Midbrain (tissue), 1 donor: ENCODE data around the gene PBX1.

Experiments
- DNase-seq: peaks from one replicate; lab custom pipeline; 2025; lab: John Stamatoyannopoulos, UW

PBX1 gene

DNA sequence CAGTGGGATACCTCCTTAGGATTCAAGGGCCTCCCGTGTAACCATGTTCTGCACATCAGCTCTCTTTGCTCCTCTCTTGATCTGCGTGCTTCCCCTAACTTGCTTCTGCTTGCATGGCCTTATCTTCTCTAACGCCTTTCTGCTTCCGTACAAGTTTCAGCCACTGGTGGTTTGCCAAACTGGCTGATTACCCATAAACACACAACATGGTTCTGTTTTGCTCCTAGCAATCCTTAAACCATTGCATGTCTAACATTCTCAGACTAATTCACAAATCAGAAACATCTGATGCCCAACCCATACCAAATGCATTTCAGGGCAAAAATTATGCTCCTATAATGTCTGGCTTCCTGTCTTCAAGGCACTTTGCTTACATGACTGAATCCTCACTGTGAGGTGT is 166.4 kb downstream of the PBX1 start:
- DNase-seq, result no peak

DNA sequence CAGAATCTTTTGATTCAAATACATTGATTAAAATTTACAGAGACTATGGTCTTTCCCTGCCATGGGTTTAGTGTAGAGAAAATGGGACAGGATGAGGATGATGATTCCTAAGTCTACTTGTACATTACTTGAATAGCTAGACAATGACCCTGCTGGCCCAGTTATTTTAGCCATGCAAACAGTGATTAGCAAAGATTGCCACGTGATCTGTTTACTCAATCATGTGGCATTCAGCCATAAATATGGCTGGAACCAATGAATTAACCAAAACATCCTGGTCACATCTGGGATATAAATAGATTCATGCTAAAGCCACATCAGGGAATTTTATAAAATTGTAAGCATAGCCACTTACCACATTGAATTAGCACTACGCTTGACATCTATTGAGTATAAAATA is 167.3 kb downstream of the PBX1 start:
- DNase-seq, result no peak

DNA sequence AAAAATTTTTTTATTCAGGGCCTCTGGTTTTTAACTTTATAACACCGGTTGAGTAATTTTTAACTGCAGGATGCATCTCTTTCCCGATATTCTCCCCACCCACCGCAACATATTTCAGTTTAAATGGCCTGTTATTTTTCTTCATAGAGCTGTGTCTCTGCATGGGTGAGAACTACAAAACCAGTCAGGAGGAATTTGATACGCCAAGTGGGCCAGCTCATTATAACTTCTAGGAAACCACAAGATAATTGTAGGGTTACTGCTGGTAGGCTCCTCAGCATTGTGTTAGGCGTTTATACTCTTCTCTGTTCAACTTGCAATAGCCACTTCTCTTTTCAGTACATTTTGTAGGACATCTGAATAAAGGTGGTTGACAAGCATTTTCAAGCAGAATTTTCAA is 169.7 kb downstream of the PBX1 start:
- DNase-seq, result no peak

DNA sequence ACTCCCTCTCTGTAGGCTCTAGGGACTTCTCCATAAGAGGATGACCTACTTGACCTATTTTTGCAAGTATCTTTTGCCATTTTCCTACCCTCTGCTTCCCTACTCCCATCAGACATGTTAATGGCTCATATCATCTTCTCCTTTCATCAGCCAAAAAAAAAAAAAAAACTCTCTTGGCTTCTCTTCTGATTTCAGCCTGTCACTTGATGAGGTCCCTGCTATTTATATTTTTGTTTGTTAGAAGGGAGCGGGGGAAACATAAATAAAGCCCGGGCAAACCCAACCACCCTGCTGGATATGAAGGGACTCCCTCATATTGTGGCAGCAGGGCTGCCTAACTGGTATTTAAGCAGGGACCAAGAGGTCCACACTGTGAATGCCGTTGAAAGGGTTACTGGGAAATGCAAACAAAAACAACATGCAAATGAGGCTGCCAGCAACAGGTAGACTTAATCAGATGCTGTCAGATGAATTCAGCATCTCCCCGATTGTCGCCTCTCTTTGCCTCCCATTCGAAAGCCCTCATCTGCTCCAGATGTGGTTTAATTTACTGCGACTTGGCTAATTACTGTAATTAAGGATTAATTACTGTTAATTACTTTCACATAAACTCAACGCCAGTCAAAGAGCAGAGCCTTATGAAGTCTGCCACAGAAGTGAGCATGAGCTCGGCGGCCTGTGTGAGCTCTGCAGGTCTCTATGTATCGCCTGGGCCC is 172.3 kb downstream of the PBX1 start:
- no peak for DNase-seq

DNA sequence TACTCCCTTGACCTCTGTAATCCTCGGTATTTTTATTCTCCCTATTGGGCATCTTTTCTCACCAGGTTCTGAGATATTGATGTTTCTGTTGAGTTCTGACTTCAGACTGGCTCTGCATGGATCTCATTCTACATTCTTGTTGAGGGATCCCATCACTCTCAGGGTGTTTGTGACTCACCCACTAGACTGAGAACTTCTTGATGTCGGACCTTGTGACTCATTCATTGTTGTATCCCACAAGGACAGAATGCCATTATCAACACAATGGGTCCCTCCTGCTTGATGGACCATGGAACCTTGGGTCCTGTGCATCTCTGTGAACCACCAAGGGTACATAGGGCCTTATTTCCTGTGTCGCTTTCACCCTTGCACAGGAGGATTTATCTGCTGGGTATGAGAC is 174.1 kb downstream of the PBX1 start:
- no peak for DNase-seq

DNA sequence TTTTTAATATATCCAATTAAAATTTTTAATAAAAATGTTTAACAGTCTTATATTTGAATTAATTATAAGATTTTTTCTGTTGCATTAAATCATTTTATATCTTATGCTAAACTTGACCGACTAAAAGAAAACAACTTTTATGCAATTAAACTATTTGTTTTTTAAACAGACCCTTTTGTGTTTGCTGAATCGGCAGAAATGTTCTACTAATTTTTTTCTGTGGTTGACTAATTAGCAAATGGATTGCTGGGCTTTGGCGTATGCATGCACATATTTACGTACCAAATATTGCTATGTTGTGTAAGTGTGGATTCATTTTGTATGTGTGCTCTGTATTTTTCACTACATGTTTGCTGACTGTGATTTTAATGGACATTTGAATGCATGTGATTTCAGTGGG is 174.8 kb downstream of the PBX1 start:
- no peak for DNase-seq

DNA sequence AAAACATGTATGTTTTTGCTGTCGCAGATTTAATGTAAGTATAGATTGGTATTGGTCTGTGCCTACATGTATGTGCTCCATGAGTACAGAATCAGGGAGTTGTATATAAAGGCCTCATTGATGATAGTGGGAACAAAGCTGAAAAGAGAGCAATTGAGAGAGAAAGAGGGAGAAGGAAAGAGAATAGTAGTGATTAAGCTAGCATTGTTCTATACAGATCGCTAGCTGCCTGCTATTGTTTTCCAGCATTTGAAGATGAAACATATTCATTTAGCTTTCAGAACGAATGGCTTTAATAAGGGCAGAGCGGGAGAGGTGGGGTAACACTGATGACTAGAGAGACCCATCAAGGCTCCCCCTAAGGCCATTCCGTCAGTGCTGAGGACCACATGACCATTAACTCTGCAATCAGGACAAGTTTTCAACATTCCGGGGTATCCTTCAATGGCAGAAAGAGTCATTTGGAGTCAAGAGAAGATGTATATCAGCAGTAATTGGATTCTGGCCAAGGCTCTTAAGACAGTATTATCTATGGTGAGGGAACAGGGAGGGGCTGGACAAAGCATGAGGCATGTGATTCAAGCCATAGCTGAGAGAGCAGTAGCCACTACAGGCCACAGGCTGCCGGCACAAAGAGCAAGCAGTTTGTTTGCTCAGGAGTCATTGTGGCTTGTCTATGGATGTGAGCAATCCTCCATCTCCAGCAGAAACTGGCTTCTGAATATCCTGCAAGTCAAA is 176.5 kb downstream of the PBX1 start:
- DNase-seq, result peak; percentile 65

DNA sequence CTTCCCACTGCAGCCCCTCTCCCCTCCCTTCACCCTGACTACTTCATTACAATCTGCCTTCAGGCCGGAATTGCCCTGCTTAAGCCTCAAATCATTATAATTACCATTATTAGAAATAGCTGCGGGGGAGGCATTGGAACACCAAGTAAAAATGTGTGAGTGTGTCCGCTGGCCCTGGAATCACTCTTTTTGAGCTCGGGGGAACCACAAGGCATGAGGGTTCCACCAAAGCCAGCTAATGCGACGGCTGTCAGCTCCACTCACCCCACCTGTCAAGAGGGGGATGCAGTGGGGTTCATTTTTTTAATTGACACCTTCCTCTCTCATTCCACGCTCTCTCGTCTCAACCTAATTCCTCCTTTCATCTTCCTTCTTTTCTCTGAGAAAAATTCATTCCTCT is 177.2 kb downstream of the PBX1 start:
- DNase-seq, result no peak

DNA sequence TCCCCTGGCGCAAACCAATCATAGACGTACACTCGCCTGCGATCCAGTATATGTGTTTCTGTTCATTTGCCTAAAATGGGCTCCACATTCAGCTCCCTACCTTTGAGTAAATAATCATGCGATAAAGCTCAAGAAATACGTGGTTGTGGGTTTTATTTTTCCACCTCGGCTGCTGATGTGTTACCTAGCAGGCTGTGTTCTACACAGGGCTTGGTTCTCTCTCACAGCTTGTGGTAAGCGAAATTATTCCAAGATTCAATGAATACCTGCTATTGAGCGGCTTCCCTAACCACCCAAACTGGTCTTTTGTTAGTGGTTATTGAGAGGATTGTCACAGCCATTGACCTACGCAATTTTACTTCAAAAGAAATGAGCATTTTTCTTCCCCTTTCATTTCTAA is 180.2 kb downstream of the PBX1 start:
- no peak for DNase-seq

DNA sequence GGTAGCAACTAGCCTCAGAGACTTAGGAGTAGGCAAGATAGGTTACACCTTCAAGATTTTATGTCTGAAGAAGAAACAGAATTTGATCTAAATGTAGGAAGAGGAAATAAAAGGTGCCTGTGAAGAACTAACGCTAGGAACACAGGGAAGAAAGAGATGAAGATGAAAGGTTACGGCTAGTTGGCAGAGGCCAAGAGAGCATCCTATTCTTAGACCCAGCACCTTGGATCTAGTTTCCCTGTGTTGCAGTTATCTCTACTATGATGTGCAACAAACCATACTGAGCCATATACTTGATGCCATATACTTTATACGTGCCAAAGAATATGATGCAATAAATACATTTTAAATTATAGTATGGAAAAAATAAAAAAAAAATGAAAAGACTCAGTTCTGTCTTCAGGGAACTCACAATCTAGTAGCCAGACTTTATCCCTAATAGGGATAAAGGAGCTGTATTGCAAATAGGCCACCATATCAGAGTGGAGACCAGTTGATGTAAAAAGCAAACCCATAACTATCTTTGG is 181.1 kb downstream of the PBX1 start:
- DNase-seq, result no peak

DNA sequence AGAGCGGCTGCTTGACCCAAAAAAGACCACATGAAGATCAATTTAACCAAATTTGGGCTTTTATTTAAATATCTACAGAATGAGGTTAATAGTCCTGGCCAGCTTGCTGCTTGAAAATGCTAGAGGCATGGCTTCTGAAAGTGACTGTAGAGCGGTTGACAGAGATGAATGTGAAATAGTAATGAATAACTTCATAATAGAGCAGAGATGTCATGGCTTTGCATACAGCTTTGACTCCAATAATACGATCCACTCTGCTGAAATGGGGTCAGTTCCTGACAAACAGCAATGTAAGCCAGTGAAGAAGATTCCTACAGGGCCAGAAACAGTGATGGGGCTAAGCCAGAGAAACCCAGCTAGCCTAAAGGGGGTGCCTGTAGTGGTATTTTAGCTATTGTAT is 183.8 kb downstream of the PBX1 start:
- no peak for DNase-seq

DNA sequence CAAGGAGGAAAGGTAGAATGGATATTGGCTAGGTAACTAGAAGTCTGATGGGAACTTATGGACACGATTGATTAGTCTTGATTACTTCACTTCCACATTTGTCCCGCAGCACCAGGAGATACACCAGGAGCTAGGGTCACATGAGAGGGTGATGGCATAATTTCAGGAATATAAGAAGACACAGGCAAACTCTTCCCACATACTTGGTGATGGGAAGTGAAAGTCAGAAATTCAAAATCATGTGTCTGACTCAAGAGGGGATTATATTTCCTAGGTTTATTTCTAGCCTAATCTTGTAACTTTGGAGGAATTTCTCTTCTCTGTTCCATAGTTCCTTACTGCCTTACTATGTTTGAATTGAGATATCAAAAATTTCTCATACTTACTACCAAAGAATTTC is 185.0 kb downstream of the PBX1 start:
- no peak for DNase-seq

DNA sequence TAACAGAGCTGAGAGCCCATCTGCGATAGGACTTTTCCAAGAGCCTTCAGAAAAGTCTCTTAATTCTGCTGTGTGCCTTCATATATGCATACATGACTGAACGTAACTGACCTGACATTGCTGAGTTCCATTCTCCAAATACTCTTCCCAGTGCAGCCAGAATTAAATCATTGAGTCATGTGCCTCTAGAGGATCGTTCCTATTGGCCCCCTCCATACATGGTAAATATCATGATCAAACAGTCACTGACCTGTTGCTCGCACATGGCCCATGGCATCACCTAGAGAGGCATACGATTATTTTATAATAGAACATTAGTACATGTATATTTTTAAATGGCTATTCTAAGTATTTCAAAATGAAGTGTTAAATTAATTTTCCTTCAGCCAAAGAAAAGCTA is 186.8 kb downstream of the PBX1 start:
- DNase-seq, result no peak

DNA sequence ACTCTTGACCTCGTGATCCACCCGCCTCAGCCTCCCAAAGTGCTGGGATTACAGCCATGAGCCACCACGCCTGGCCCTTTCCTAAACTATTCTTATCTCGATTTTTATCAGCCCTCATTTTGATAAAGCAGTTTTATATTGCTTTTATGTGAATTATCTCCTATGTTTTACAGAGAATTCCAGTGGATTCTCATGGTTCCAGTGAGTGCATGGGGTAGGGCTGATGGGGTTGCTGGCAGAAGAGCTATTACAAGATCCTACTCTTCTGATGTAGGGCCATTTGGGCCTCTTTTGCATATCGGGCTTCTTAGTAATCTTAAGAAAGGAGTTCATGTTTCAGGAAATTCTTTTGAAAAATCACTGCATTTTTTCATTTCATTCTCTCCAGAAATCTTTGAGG is 187.6 kb downstream of the PBX1 start:
- no peak for DNase-seq

DNA sequence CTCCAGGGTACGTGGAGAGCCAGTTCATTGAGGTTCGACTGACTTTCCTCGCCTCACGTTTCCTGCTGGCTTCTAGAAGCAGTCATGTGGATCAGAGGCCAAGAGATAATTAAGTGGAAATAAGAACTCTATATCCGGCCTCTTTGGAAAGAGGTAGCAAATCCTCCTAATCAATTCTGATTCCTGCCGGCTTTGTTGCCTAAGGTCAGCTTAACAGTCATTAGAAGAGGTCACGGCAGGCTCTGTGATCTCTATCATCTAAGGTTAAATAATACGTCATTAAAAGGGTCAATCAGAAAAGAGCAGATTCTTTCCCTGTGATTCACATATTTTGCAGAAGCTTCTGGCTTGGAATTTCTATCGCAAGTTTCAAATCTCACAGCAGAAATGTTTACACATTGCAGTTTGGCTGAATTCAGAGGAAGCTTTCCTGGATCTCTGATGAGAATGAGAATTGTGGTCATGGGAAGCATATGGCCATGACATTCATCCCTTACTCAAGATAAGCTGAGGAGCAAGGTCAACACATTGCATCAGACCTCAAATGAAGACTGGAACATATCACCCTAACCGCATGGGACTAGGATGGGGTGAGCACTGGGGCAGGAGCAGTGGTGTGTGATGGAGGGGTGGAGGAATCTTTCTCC is 189.4 kb downstream of the PBX1 start:
- DNase-seq, result no peak

DNA sequence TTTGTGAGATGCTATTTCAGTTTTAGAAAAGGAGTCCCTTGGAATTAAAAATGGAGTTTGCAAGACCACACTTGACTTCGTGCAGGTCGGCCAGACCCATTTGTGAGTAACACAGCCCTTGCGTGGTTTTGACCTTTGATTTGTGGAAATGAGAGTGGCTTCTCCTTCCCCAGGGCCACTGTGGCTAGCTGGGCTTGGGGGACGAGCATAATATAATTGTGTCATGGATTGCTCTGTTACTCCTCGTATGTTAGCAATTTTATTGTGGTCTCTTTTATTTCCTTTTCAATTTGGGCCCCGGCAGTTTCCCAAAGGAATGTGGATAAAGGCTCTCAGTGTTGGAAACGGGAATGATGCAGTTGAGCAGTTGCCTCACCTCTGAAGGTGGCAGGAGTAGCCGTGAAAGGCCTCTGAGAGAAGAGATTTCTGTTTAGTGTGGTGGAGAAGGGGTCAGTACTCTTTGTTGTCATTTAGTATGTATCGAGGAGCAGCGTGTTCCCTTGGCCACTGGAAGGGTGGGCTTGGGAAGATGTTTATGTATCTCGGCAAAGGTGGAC is 194.6 kb downstream of the PBX1 start:
- no peak for DNase-seq

DNA sequence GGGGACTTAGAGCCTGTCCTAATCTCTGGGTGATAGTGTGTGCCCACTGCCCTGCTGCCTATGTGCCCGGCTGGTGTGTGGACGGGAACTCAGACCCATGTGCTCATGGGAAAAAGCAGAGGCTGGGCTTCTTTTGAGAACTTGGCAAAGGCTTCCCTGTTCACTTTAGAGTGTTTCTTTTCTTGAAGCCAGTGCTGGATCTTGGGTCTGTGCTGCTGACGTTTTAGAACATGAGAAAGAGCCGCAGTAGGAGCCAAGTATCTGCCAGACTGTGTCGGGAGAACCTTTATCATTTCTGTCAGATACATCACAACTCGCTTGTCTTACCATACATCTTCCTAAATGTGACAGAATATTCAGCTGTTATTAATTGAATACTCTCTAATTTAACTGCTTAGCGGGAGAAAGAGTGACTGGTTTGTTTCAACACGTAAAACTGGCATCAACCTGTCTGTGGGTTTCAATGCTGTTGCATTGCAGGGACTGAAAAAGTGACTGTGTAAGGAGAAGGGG is 195.2 kb downstream of the PBX1 start:
- peak; percentile 71 for DNase-seq

DNA sequence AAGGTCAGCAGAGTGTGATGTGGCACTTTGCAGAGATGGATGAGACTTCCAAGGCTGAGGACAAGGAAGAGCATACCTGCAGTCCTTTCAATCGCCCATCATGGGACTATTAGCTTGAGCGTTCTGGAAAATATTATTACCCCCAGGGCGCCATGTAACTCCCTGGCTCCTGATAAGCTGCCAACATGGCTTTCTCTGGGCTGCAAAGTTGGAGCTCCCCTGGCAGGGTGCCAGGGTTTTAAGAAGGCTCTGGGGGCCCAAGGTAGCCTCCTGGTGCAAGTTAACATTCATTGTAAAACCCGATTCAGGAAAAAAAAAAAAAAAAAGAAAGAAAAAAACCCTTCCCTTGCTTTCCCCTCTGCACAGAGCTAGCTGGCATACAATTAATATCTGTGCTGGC is 196.7 kb downstream of the PBX1 start:
- no peak for DNase-seq

DNA sequence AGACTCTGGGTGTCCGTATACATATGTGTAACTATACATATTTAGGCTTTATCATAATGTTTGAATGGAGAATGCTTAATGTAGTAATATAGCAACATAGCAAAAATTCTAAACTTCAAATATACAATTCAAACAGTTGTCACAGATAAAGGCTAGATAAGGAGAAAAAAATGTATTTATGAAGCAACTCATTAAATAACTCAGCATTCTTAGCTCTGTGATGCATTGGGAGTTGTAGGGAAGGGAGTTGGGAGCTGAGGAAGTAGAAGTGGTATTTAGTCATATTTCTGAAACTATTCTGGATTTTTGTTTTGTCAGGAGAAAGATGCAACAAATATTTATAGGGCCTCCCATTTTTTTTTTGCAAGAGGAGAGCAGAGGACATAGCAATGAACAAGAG is 197.8 kb downstream of the PBX1 start:
- DNase-seq, result no peak

DNA sequence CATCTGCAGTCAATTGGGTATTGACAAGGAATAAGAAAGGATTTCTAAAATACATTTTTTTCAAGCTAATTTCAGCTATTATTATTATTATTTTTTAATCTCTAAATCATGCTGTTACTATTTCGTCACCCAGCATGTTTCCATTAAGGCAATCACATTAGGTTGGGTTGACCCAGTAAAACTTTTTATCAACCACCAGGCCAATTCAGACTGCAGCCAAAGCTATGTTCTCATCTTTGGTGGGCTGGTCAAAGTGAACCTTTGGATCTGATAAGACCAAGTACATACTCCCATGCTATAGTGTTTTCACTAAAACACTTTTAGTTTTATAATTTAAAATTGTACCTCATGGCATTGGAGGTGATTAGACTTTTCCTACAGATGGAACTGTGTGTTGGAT is 198.6 kb downstream of the PBX1 start:
- DNase-seq, result no peak

DNA sequence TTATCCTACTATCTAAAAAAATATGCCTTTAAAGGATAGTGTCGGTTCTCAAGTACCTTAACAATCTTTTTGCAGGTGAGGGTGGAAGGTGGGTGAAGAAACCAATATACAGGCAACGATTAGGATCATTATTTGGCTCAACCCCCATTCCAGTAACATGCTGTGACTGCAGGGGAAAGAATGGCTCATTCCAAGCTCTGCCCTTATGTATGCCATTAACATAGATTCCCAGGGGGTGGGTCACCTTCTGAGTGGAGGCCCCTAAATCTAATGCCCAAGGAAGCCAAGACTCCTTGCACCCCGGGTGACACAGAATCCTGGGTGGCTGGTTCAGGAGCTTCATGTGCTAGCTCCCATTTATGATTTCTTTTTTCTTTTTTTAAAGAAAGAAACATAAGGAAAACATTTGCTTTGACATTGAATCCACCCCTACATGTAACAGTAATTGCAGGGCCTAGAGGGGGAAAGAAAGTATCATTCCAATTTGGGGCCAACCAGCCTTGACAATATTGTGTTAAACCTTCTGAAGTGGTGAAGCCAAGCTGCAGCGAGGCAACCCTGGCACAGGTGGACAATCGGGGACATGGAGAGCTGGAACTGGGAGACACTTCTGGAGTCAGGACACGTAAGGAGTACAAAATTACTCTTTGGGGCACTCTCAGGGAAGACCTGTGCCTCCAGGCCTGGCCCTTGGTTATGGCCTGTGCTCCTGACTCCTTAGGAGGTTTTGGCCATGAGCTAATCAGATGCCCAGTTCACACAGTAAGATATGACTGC is 200.3 kb downstream of the PBX1 start:
- DNase-seq, result no peak

DNA sequence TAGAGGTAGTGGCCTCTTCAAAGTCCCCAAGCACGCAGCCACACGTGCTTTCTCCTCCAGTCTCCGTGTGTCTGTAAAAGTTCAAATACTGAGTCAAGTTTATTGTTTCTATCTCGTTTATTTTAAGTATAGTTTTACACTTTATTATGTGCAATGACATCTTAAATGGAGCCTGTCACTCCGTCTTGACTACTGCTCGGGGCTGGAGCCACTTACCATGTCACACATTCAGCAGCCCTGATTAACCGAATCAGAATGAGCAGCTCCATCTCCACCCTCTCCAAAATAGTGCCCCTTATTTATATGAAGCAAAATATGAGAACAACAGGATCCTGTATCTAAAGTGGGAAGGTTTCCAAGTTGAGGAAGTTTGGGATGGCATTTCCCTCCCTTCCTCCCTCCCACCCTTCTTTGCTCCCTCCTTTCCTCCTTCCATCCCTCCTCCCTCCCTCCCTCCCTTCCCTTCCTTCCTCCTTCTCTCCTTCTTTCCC is 201.0 kb downstream of the PBX1 start:
- no peak for DNase-seq
